MCF 10A (cell line): ENCODE measurements around the gene KAT7. TPM values are rescaled to one million over a fixed set of nuclear protein-coding genes. Genes with fewer than 3 reads are reported as not detected.

Experiments used
- BruUV-seq: library from RNA; stranded (reverse); fragments of 400-500 nt; replicated peaks from 2 replicates; lab custom pipeline; 2021; lab: Mats Ljungman, UMichigan
- CTCF ChIA-PET: fragments of 300-600 bp; sonication (Branson Sonifier 250); formaldehyde crosslinking; extraction: SDS; loops from one replicate; lab custom pipeline; 2021; ENCODE audit warnings: antibody characterized with exemption, inconsistent platforms; lab: Yijun Ruan, JAX
- POLR2A ChIA-PET: fragments of 300-600, 350-650 bp; sonication (Branson Sonifier 250); formaldehyde crosslinking; extraction: SDS; loops from one replicate; lab custom pipeline; 2020; ENCODE audit warnings: antibody characterized with exemption, inconsistent platforms; lab: Yijun Ruan, JAX
- DNase-seq: peaks from one replicate; pipeline ENCODE4 v3.0.0-alpha.2; 2018; ENCODE audit not compliant: unreplicated experiment
- H3K27ac Mint-ChIP-seq: one replicate; pipeline ENCODE4 v1.8.0; 2022; ENCODE audit warnings: mild to moderate bottlenecking, low read depth, mixed read lengths; ENCODE audit not compliant: unreplicated experiment
- H3K27me3 Mint-ChIP-seq: one replicate; pipeline ENCODE4 v1.8.0; 2022; ENCODE audit warnings: mixed read lengths; ENCODE audit not compliant: insufficient read depth, unreplicated experiment
- H3K36me3 Mint-ChIP-seq: one replicate; pipeline ENCODE4 v1.8.0; 2022; ENCODE audit warnings: mild to moderate bottlenecking, moderate library complexity, mixed read lengths; ENCODE audit not compliant: insufficient read depth, unreplicated experiment
- H3K4me1 Mint-ChIP-seq: one replicate; pipeline ENCODE4 v1.8.0; 2022; ENCODE audit warnings: mixed read lengths; ENCODE audit not compliant: insufficient read depth, unreplicated experiment
- H3K4me3 Mint-ChIP-seq: one replicate; pipeline ENCODE4 v1.8.0; 2022; ENCODE audit warnings: mild to moderate bottlenecking, moderate library complexity, mixed read lengths; ENCODE audit not compliant: unreplicated experiment
- H3K9me3 Mint-ChIP-seq: one replicate; pipeline ENCODE4 v1.8.0; 2022; ENCODE audit warnings: mixed read lengths; ENCODE audit not compliant: unreplicated experiment
- intact Hi-C: fragments of 100-400 bp; cut with micrococcal nuclease; formaldehyde crosslinking; loops from 2 replicates; pipeline ENCODE4 v1.14.1; 2022
- total RNA-seq: library from RNA; stranded (reverse); gene quantifications from 2 replicates; pipeline ENCODE4 v1.2.3, GENCODE V29; 2022
- TF ChIP-seq, protein P1 (sequence below): fragments of 200-600 bp; IDR thresholded peaks from one replicate; pipeline ENCODE4 v1.8.0; 2022; ENCODE audit warnings: antibody characterized with exemption, mild to moderate bottlenecking; ENCODE audit not compliant: unreplicated experiment

The KAT7 gene
- total RNA-seq, 1 experiment from 2014 or later: 53.7 TPM

DNA sequence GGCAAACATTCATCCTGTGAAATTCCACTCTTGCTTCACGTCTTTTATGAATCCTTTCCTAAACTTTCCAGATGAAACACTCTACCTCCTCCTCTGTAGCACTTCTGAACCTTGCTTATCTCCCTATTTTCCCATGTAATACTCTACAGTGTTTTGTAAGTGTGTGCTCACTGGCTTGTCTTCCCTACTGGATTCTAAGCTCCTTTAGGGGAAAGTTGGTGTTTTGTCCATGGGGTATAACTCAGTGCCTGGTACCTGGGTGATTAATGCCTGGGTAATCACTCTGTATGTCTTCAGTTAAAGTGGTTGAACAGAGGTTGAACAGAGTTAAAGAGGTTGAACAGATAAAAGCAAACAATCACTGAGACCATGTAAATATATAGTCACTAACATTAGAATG lies 3.8 kb upstream of the KAT7 start:
- Mint-ChIP-seq H3K27ac (peak overlapping the region; percentile 0), H3K27me3 (no peaks in the 10 kb centered on the region), H3K4me3 (no peak overlapping the region), H3K36me3 (peaks cover 17% of the 10 kb centered on the region), H3K4me1 (peaks cover 13% of the 10 kb centered on the region), H3K9me3 (no peaks in the 10 kb centered on the region)
- no TSS peak for BruUV-seq
- no peak for DNase-seq
- POLR2A ChIA-PET: interaction anchor here (1.6 kb wide), 1 partner anchor 76 kb away, joined by 6 read pairs; no protein-coding TSS in a partner anchor
- CTCF ChIA-PET: interaction anchor here (0.6 to 0.8 kb wide), 2 partner anchors 218 to 288 kb away, joined by 3 read pairs; no protein-coding TSS in a partner anchor
- intact Hi-C loops: no loop called here
- TF ChIP-seq, protein P1, sequence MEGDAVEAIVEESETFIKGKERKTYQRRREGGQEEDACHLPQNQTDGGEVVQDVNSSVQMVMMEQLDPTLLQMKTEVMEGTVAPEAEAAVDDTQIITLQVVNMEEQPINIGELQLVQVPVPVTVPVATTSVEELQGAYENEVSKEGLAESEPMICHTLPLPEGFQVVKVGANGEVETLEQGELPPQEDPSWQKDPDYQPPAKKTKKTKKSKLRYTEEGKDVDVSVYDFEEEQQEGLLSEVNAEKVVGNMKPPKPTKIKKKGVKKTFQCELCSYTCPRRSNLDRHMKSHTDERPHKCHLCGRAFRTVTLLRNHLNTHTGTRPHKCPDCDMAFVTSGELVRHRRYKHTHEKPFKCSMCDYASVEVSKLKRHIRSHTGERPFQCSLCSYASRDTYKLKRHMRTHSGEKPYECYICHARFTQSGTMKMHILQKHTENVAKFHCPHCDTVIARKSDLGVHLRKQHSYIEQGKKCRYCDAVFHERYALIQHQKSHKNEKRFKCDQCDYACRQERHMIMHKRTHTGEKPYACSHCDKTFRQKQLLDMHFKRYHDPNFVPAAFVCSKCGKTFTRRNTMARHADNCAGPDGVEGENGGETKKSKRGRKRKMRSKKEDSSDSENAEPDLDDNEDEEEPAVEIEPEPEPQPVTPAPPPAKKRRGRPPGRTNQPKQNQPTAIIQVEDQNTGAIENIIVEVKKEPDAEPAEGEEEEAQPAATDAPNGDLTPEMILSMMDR: no peak

DNA sequence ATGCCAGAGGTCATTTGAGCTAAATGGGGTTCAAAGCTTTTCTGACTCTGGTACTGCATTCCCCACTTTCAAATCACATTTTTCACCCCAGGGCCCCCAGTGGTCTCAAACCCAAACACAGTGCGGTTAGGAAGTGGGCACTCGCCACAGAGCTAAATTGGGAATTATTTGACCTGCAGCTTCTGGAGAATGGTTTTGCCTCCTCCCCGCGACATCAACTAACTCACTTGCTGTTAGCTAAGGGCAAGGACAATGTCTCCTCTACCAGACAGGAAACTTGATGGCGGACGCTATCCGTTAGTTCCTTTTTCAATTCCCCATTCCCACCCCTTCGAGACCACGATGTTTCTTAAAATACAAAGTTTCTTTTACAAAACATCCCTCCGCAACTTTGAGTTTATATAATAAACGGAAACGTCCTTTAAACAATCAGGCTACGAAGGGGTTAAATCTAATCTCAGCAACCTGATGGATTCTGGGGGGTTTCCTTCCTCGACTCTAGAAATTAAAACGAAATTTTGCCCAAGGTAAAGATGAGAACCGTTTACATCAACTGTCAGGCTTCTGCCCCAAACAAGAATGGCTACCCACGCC lies 500 bp upstream of the KAT7 start:
- Mint-ChIP-seq H3K4me1 (peaks cover 17% of the 10 kb centered on the region), H3K36me3 (peaks cover 43% of the 10 kb centered on the region), H3K4me3 (peak overlapping the region; percentile 93), H3K27me3 (no peaks in the 10 kb centered on the region), H3K9me3 (no peaks in the 10 kb centered on the region), H3K27ac (peak overlapping the region; percentile 98)
- DNase-seq: no peak
- TF ChIP-seq, protein P1: no peak
- intact Hi-C loops: no loop called here
- CTCF ChIA-PET: interaction anchor here (0.6 to 1.1 kb wide), 4 partner anchors 10 to 143 kb away, joined by 3 to 6 read pairs (median 3); partner anchors contain the start of gene SLC35B1
- POLR2A ChIA-PET: interaction anchor here (0.6 to 3.0 kb wide), 24 partner anchors 9 to 374 kb away, joined by 3 to 35 read pairs (median 4); partner anchors contain the start of genes FAM117A, SLC35B1 and SPOP
- BruUV-seq: TSS peak; percentile 82

DNA sequence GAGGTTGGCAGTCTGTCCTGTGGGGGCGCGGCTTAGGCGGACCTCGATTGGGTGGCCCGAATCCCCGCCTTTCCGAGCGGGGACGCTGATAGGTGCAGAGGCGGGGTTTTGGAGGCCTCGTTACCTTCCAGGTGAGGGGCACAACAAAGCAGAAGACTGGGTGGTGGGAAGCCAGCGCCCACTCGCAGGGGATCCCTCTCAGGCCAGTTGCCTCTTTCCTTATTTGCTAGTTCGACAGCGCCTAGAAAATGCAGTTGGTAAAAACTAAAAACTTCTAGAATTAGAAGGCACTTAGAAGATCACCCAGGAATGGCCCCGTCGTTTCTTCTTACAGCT lies 730 bp downstream of the KAT7 start:
- H3K27me3 Mint-ChIP-seq: no peaks in the 10 kb centered on the region
- peak overlapping the region; percentile 98 for H3K27ac Mint-ChIP-seq
- H3K4me1 Mint-ChIP-seq: peaks cover 17% of the 10 kb centered on the region
- H3K4me3 Mint-ChIP-seq: peak overlapping the region; percentile 93
- H3K9me3 Mint-ChIP-seq: no peaks in the 10 kb centered on the region
- no peak for DNase-seq
- CTCF ChIA-PET: no interaction called here
- peaks cover 56% of the 10 kb centered on the region for H3K36me3 Mint-ChIP-seq
- TF ChIP-seq, protein P1: no peak
- POLR2A ChIA-PET: interaction anchor here (1.0 to 3.0 kb wide), 5 partner anchors 9 to 105 kb away, joined by 3 to 35 read pairs (median 4); partner anchors contain the start of gene SLC35B1
- intact Hi-C loops: no loop called here
- no TSS peak for BruUV-seq

DNA sequence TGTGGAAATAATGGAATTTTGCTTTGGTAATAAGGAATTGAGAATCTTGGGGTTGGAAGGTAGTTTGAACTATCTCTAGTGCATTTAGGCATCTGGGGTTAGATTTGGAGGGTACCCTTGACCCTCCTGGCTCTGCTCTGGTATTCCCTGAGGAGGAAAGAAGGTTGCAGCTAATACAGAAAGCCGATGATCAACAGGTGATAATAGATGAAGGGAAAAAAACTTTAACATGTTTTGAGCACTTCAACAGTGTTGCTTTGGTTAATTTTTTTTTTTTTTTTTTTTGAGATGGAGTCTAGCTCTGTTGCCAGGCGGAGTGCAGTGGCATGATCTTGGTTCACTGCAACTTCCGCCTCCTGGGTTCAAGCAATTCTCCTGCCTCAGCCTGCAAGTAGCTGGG lies 4.8 kb downstream of the KAT7 start:
- DNase-seq: no peak
- TF ChIP-seq, protein P1: no peak
- Mint-ChIP-seq H3K27ac (no peak overlapping the region), H3K4me1 (peaks cover 15% of the 10 kb centered on the region), H3K36me3 (peaks cover 89% of the 10 kb centered on the region), H3K4me3 (no peak overlapping the region), H3K27me3 (no peaks in the 10 kb centered on the region), H3K9me3 (no peaks in the 10 kb centered on the region)
- intact Hi-C loops: no loop called here
- ChIA-PET POLR2A (no interaction called here), CTCF (interaction anchor here (0.5 kb wide), 1 partner anchor 1060 kb away, joined by 3 read pairs; no protein-coding TSS in a partner anchor)
- BruUV-seq: no TSS peak
